GM19397 (cell line): ENCODE measurements around the gene TFAM.

ENCODE experiments used
- ATAC-seq: cut with Tn5 transposase; IDR thresholded peaks from one replicate; pipeline ENCODE4 v1.9.1; 2021; ENCODE audit warnings: mild to moderate bottlenecking, moderate library complexity; ENCODE audit not compliant: unreplicated experiment

TFAM gene

DNA sequence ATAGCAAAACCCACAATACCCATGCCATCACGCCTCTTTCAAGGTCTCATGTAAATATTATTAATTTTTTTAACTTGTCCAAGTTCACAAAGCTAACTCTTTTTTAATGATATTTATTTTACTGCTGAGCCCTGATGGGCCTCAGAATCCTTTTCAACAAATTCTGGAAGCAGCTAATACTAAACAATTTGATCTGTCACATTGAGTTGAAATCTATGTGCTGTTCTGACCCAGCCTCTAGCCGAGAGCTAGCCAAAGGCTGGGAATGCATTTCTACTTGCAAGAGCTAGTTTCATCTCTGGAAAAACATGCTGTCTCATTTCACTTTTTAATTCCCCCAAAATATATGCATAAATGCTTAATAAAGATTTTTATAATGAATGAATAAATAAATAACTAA lies 47.9 kb downstream of the TFAM start:
- no peak for ATAC-seq

DNA sequence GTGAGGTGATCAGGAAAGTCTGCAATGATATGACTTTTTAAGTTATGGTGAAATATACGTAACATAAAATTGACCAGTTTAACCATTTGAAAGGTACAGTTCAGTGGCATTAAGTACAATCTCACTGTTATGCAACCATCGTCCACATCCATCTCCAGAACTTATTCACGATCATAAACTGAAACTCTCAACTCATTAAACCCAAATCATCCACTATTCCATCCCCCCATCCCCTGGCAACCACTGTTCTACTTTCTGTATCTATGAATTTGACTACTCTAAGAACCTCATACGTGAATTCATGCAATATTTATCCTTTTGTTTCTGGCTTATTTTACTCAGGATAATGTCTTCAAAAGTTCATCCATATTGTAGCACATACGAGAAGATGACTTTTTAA lies 48.4 kb downstream of the TFAM start:
- ATAC-seq: no peak

DNA sequence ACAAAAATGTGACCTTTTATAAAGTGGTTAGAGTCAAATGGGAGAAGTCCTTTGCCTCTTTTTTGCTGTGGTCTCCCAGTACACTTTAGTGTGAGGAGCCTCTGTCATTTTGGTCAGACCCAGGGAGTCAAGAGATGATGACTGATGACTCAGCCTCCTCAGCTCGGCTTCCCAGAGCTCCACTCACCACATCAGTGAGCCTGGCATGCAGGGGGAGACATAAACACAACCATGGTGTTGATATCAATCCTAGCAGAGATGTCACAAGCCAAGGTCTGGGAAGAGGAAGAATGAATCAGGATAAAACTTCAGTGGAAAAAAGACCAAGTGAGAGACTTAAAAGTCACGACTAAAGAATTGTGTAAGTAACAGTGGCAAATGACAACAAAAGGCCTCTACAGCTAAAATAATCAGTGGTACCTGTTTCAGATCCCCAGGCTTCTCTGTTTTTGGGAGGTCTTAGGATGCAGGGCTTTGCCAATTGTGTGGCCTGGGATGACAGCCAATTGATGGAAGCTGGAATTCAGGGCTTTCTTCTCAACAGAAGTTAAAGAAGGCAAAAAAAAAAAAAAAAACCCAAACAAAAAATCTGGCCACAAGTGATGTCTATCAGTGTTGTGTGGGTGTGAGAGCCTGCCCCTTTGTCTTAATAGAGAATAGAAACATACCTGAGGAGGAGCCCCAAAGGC lies 50.2 kb downstream of the TFAM start:
- ATAC-seq: no peak

DNA sequence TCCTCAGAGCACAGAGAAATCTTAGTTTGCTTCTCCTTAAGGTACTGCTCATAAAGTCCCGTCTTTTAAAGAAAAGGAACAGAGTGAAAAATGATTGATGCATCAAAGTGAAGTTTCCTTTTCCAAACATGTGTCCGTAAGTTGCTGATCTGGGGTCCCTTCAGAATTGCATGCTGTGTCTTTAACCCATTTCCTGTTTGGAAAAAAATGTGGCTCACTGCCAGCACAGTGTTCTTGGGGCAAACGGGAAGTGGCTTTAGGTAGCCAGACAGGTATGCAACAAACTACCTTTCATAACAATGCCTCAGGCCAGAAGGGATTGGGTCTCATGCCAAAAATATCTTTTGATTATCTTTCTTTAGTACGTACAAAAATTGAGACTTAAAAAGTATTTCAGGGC lies 50.9 kb downstream of the TFAM start:
- no peak for ATAC-seq

DNA sequence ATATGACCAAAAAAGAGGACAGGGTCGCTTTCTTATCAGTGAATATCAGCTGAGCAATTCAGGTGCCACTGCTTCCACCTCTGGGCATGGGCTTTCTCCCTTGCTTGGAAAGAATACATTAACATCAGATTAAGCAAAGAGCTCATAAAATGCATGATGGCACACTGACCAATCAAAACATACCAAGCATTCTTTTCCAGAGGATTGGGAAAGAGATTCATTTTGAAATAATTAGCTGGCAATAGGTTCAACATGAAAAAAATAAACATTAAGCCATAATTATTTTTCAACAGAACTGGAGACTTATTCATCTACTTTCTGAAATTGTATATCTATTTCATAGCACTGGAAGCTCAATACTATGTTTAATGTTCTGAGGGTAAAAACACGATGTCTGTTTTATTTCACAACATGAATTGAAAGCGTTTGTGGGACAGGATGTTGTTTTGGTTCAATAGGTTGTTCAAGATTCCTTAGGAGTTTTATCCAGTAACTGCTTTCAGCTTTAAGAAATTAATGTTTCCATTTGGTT lies 53.2 kb downstream of the TFAM start:
- no peak for ATAC-seq

DNA sequence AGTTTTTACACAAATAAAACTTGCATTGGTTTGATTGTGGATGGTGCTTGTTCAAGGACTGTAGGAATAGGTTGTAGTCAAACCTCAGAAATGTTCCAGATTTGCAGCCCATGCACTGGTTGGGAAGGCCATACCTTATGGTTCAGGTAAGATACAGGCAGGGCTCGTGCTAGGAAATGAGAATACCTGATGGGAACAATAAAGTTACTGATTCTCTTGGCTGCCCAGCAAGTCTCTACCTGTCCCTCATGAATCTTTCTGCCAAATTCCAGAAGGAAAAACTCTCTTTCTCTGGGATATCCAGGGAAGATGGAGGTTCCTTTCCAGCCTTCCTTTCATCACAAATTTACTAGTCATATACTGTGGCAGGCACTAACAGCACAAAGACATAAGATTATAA lies 53.8 kb downstream of the TFAM start:
- no peak for ATAC-seq

DNA sequence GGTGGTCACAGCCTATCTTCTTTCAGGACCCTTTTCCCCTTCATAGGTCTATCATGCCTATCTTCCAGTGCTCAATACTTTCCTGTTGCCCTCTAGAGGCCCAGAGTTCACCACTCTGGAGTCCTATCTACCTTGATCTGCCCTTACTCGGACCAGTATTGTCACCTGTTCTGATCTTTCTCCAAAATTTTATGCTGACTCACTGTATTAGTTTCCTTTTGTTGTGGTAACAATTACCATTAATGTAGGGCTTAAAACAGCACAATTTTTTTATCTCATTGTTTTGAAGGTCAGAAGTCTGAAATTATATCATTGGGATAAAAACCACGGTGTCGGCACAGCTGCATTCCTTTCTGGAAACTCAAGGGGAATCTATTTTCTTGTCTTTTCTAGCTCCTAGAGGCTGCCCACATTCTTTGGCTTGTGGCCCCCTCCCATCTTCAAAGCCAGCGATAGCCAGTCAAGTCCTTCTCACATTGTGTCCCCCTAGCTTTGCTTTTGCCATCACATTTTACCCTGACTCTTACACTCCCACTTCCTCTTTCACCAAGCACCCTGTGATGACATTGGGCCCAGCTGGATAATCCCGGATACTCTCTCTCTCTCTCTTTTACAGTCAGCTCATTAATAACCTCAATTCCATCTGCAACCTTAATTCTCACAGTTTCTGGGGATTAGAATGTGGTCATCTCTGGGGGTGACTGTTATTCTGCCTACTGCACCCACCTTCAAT lies 54.6 kb downstream of the TFAM start:
- no peak for ATAC-seq

DNA sequence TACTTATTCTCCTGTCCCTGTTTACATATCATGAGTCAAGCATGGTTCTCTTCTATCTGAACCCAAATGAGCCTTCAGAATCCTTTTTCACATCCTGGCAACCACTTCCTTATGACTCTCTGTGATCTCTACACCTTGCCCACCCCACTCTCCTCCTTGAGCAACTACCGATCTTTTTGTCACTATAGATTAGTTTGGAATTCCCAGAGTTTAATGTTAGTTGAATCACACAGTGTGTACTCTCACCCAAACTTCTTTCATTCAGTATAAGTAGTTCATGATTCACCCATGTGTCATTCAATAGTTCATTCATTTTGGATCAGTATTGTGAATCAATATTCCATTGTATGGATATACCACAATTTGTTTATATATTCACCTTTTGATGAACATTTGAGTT lies 55.3 kb downstream of the TFAM start:
- ATAC-seq: no peak

DNA sequence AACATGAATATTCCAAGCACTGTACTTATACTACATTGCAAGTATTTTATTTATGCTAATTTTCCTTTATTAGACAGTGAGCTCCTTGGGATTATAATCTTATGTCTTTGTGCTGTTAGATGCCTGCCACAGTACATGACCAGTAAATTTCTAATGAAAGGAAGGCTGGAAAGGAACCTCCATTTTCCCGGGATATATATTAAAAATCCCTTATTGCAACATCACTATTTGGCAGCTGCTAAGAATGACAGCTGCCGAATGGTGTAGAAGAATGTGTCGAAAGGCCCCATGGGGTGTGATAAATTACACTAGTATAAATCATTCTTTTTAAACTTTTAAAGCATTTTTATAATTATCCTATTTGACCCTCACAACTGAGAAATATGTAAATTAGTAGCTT lies 59.1 kb downstream of the TFAM start:
- ATAC-seq: no peak

DNA sequence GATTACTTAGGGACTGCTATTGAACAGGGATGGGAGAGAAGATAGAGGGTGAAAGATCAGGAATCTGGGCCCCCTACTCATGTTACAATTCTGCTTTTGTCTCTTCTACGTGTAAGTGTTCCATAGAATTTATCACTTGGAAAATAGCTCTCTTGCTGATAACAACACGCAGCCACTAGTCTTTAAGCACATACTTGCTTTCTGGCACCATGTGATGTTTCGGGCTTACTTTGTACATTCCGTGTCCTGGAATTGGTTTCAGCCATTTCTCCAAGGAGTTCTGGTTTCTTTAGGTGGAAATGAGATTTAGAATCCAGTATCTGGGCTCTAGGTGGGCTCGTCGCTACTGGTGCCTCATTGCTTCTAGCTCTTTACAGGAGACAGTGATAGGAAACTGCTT lies 59.7 kb downstream of the TFAM start:
- no peak for ATAC-seq

DNA sequence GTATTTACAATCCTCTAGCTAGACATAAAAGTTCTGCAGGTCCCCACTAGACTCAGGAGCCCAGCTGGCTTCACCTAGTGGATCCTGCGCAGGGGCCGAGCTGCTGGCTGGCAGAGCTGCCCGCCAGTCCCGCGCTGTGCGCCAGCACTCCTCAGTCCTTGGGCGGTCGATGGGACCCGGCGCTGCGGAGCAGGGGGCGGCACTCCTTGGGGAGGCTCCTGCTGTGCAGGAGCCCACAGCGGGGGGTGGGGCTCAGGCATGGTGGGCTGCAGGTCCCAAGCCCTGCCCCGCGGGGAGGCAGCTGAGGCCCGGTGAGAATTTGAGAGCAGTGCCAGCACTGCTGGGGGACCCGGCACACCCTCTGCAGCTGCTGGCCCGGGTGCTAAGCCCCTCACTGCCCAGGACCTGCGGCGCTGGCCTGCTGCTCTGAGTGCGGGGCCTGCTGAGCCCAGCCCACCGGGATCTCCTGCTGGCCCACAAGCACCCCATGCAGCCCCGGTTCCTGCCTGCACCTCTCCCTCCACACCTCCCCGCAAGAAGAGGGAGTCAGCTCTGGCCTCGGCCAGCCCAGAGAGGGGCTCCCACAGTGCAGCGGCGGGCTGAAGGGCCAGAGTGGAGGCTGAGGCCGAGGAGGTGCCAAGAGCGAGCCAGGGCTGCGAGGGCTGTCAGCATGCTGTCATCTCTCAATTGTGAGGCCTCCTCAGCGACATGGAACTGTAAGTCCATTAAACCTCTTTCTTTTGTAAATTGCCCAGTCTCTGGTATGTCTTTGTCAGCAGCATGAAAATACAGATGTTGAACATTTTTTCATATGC lies 63.1 kb downstream of the TFAM start:
- ATAC-seq: no peak
